Neural cell (in vitro differentiated cells): Measurements from ENCODE around the gene SULT4A1. TPM values are rescaled to one million over a fixed set of nuclear protein-coding genes. Genes with fewer than 3 reads are reported as not detected.

Experiments used
- H2AFZ ChIP-seq: fragments of 200-600, 300-800 bp; sonication (generic), shearing (Covaris generic); 2 replicates; pipeline ENCODE4 v1.6.0; 2014; ENCODE audit warnings: low read depth, mild to moderate bottlenecking, antibody characterized with exemption, low read length, moderate library complexity
- H3F3A ChIP-seq: fragments of 200-600 bp; shearing (Covaris generic); 2 replicates; pipeline ENCODE4 v1.6.1; 2016; ENCODE audit warnings: mild to moderate bottlenecking, moderate library complexity, mixed read lengths, antibody characterized with exemption, low read length; ENCODE audit not compliant: insufficient read depth, poor library complexity, severe bottlenecking
- H3K27ac ChIP-seq: fragments of 200-600, 300-800 bp; sonication (generic), shearing (Covaris generic); 2 replicates; pipeline ENCODE4 v1.5.1; 2014; ENCODE audit warnings: mild to moderate bottlenecking, low read length, moderate library complexity
- H3K27me3 ChIP-seq: fragments of 300-800, 200-600 bp; sonication (generic), shearing (Covaris generic); 2 replicates; pipeline ENCODE4 v1.6.0; 2014; ENCODE audit warnings: mild to moderate bottlenecking, low read depth, low read length, moderate library complexity; ENCODE audit not compliant: insufficient read depth
- H3K36me3 ChIP-seq: fragments of 300-800, 200-600 bp; sonication (generic), shearing (Covaris generic); 2 replicates; pipeline ENCODE4 v1.5.1; 2014; ENCODE audit warnings: mild to moderate bottlenecking, antibody characterized with exemption, low read length, moderate library complexity; ENCODE audit not compliant: insufficient read depth
- H3K4me2 ChIP-seq: fragments of 300-800, 200-600 bp; sonication (generic), shearing (Covaris generic); 2 replicates; pipeline ENCODE4 v1.6.0; 2014; ENCODE audit warnings: mild to moderate bottlenecking, low read length
- H3K4me3 ChIP-seq: fragments of 300-800, 200-600 bp; sonication (generic), shearing (Covaris generic); 2 replicates; pipeline ENCODE4 v1.5.1; 2014; ENCODE audit warnings: mild to moderate bottlenecking, low read length, moderate library complexity
- H3K79me2 ChIP-seq: fragments of 200-600 bp; shearing (Covaris generic); replicated peaks from 2 replicates; pipeline ENCODE4 v1.6.0; 2014; ENCODE audit warnings: mild to moderate bottlenecking, low read length, moderate library complexity; ENCODE audit not compliant: insufficient read depth
- H3K9ac ChIP-seq: fragments of 300-800, 200-600 bp; sonication (generic), shearing (Covaris generic); 2 replicates; pipeline ENCODE4 v1.6.1; 2016; ENCODE audit warnings: mild to moderate bottlenecking, low read length, mixed read lengths
- H3K9me2 ChIP-seq: fragments of 200-600 bp; shearing (Covaris generic); 2 replicates; pipeline ENCODE4 v1.6.1; 2016; ENCODE audit warnings: mild to moderate bottlenecking, low read length, mixed read lengths; ENCODE audit not compliant: insufficient read depth
- H3K9me3 ChIP-seq: fragments of 200-600, 300-800 bp; sonication (generic), shearing (Covaris generic); 2 replicates; pipeline ENCODE4 v1.6.1; 2016; ENCODE audit warnings: mild to moderate bottlenecking, mixed run types, low read length, moderate library complexity, mixed read lengths
- H4K20me1 ChIP-seq: fragments of 200-600 bp; shearing (Covaris generic); 2 replicates; pipeline ENCODE4 v1.6.1; 2016; ENCODE audit warnings: mild to moderate bottlenecking, mixed run types; ENCODE audit not compliant: insufficient read depth
- CTCF ChIP-seq: fragments of 450-650 bp; IDR thresholded peaks from 2 replicates; pipeline ENCODE4 v1.5.1; 2014; ENCODE audit warnings: antibody characterized with exemption, mild to moderate bottlenecking, moderate library complexity; ENCODE audit not compliant: poor library complexity, severe bottlenecking
- EP300 ChIP-seq: fragments of 450-650 bp; conservative IDR thresholded peaks from 2 replicates; pipeline ENCODE4 v1.6.1; 2014; ENCODE audit warnings: antibody characterized with exemption, mild to moderate bottlenecking, moderate library complexity; ENCODE audit not compliant: poor library complexity, severe bottlenecking
- EZH2 ChIP-seq: fragments of 200-600, 300-800 bp; shearing (Covaris generic), sonication (generic); IDR thresholded peaks from 2 replicates; pipeline ENCODE4 v1.6.1; 2014; ENCODE audit warnings: antibody characterized with exemption, low read length, borderline replicate concordance, mild to moderate bottlenecking; ENCODE audit not compliant: insufficient read depth, poor library complexity, severe bottlenecking
- MXI1 ChIP-seq: fragments of 450-650 bp; conservative IDR thresholded peaks from 2 replicates; pipeline ENCODE4 v1.6.1; 2014; ENCODE audit warnings: antibody characterized with exemption, mild to moderate bottlenecking; ENCODE audit not compliant: poor library complexity, severe bottlenecking
- POLR2AphosphoS5 ChIP-seq: IDR thresholded peaks from 2 replicates; pipeline ENCODE4 v1.6.1; 2012
- RAD21 ChIP-seq: fragments of 450-650 bp; conservative IDR thresholded peaks from 2 replicates; pipeline ENCODE4 v1.6.1; 2014; ENCODE audit warnings: antibody characterized with exemption, mild to moderate bottlenecking, moderate library complexity
- REST ChIP-seq: IDR thresholded peaks from 2 replicates; pipeline ENCODE4 v1.6.1; 2012; ENCODE audit warnings: borderline replicate concordance
- SMC3 ChIP-seq: fragments of 450-650 bp; conservative IDR thresholded peaks from 2 replicates; pipeline ENCODE4 v1.6.1; 2014; ENCODE audit warnings: antibody characterized with exemption, mild to moderate bottlenecking, moderate library complexity; ENCODE audit not compliant: poor library complexity
- TAF1 ChIP-seq: IDR thresholded peaks from 2 replicates; pipeline ENCODE4 v1.6.1; 2012; ENCODE audit warnings: low read depth
- polyA plus RNA-seq: library from polyadenylated mRNA; depleted of rRNA; stranded (reverse); fragments of >200 nt; gene quantifications from 2 replicates; pipeline ENCODE4 v1.2.3, GENCODE V29; 2014

Gene SULT4A1
- polyA plus RNA-seq, 1 donor from 2014 or later, result 182 TPM

- Histone ChIP-seq H3K36me3 (no peaks in the 10 kb centered on the region), H2AFZ (no peak overlapping the region), H3K9ac (no peak overlapping the region), H3K4me2 (no peak overlapping the region), H3K79me2 (no peaks in the 10 kb centered on the region), H3K4me3 (no peak overlapping the region), H3F3A (no peaks in the 10 kb centered on the region), H3K9me2 (no peaks in the 10 kb centered on the region), H3K9me3 (no peaks in the 10 kb centered on the region), H3K27me3 (peaks cover 43% of the 10 kb centered on the region), H4K20me1 (no peaks in the 10 kb centered on the region), H3K27ac (no peak overlapping the region)
- TF ChIP-seq TAF1 (no peak), CTCF (no peak), SMC3 (no peak), RAD21 (no peak), POLR2AphosphoS5 (no peak), REST (no peak)
These were observed 26.4 kb upstream of the SULT4A1 start for GRCh38 chr22:43888740-43889139.

- Histone ChIP-seq H3K27ac (no peak overlapping the region), H3K4me3 (no peak overlapping the region), H3K79me2 (no peaks in the 10 kb centered on the region)
These were observed 25.1 kb upstream of the SULT4A1 start for GRCh38 chr22:43887391-43887790.

More at GRCh38 chr22:43887391-43887790, 25.1 kb upstream of the SULT4A1 start:
- Histone ChIP-seq H2AFZ (no peak overlapping the region), H3K4me2 (no peak overlapping the region), H3K36me3 (no peaks in the 10 kb centered on the region), H4K20me1 (no peaks in the 10 kb centered on the region), H3K9me3 (no peaks in the 10 kb centered on the region), H3K9me2 (no peaks in the 10 kb centered on the region), H3F3A (no peaks in the 10 kb centered on the region), H3K9ac (no peak overlapping the region), H3K27me3 (peaks cover 36% of the 10 kb centered on the region)
- TF ChIP-seq MXI1 (no peak), REST (no peak), SMC3 (no peak), POLR2AphosphoS5 (no peak), CTCF (no peak), TAF1 (no peak), EP300 (no peak), EZH2 (no peak), RAD21 (no peak)
